OCI-LY1 (cell line): ENCODE measurements around the gene CIB2.

Source experiments
- EZH2 ChIP-seq: fragments of 200-600 bp; sonication (generic), shearing (Covaris generic); IDR thresholded peaks from 2 replicates; pipeline ENCODE4 v1.8.0; 2017; ENCODE audit warnings: borderline replicate concordance, mixed run types, mild to moderate bottlenecking, antibody characterized with exemption, low read length, moderate library complexity, mixed read lengths
- TF ChIP-seq, protein P1 (sequence below): fragments of 200-600 bp; sonication (generic), shearing (Covaris generic); IDR thresholded peaks from 2 replicates; pipeline ENCODE4 v1.5.1; 2017; ENCODE audit warnings: mild to moderate bottlenecking, antibody characterized with exemption, low read length, moderate library complexity, mixed read lengths

DNA sequence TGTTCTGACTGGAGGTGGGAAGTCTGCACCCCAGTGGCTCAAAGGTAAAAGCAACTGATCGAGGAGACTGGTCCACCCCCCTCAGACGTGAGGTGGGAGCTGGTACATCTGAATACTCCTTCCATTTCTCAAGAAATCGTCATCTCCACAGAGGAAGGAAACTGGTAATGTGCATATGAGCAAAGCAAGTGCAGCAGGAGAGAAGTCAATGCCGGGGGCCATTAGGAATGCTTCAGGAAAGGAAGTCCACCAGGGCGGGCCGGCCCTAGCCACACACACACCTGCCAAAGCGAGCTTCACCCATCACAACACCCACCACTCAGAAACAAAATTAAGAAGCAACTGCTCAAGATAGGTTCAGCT lies 62.2 kb downstream of the CIB2 start:
- TF ChIP-seq, protein P1, sequence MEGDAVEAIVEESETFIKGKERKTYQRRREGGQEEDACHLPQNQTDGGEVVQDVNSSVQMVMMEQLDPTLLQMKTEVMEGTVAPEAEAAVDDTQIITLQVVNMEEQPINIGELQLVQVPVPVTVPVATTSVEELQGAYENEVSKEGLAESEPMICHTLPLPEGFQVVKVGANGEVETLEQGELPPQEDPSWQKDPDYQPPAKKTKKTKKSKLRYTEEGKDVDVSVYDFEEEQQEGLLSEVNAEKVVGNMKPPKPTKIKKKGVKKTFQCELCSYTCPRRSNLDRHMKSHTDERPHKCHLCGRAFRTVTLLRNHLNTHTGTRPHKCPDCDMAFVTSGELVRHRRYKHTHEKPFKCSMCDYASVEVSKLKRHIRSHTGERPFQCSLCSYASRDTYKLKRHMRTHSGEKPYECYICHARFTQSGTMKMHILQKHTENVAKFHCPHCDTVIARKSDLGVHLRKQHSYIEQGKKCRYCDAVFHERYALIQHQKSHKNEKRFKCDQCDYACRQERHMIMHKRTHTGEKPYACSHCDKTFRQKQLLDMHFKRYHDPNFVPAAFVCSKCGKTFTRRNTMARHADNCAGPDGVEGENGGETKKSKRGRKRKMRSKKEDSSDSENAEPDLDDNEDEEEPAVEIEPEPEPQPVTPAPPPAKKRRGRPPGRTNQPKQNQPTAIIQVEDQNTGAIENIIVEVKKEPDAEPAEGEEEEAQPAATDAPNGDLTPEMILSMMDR, result no peak
- no peak for TF ChIP-seq EZH2
